Skin epidermis (tissue), 12 donors: ENCODE results near the gene SEC23A.
"Not testable (repeated sequence)": the region's sequence is repeated elsewhere in the genome, so short reads cannot be mapped to it uniquely, and the experiment has no call there.

ENCODE experiments used
- H3K27ac ChIP-seq, 21 experiments: fragments of 200-600 bp; sonication (generic) in 11 of 21; one replicate each; pipeline ENCODE4 v1.5.0; 2020; ENCODE audit warnings: mild to moderate bottlenecking in 3 of 21, inconsistent platforms in 2 of 21, moderate library complexity in 2 of 21
- H3K4me3 ChIP-seq, 7 experiments: fragments of 200-600 bp; sonication (generic) in 2 of 7; one replicate each; pipeline ENCODE4 v1.5.0; 2020; ENCODE audit warnings: inconsistent platforms in 2 of 7, mild to moderate bottlenecking in 2 of 7, moderate library complexity in 1 of 7

Gene SEC23A

GRCh38 chr14:39097159-39097558, 5.9 kb downstream of the SEC23A start:
- H3K27ac ChIP-seq: no peak overlapping the region
- no peak overlapping the region for H3K4me3 ChIP-seq

DNA sequence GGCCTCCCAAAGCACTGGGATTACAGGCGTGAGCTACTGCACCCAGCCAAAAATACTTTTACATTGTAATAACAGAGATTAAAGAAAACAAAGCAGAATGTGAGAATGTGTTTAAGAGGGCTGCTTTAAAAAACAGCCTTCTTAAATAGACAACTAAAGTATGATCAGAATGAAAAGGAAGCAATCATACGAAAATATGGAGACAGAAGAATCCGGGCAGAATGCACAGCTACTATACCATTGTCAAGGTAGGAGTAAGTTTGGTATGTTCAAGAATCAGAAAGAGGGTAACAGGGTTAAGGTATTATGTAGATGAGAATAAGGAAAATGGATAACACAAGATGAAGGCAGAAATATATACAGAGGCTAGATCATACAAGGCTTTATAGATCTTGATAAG, 8.5 kb downstream of the SEC23A start:
- Histone ChIP-seq H3K27ac (no peak overlapping the region), H3K4me3 (no peak overlapping the region)

DNA sequence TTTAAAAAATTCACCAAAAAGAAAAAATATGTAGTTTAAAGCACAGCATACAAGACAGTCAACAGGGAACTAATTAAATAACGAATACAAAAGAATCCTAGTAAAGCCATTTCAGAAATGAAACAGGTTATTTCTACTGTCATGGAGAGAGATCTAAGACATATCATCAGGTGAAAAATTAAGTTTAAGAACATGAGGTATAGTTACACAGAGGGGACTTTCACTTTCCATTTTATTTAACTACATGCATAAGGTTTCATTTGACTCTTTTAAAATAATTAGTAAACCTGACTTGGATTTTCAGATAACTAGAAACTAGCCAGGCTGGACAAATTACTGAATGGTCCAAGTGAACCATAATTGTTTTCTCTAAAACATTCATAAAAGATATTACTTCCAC, 11.3 kb downstream of the SEC23A start:
- Histone ChIP-seq H3K27ac (no peak overlapping the region), H3K4me3 (no peak overlapping the region)

DNA sequence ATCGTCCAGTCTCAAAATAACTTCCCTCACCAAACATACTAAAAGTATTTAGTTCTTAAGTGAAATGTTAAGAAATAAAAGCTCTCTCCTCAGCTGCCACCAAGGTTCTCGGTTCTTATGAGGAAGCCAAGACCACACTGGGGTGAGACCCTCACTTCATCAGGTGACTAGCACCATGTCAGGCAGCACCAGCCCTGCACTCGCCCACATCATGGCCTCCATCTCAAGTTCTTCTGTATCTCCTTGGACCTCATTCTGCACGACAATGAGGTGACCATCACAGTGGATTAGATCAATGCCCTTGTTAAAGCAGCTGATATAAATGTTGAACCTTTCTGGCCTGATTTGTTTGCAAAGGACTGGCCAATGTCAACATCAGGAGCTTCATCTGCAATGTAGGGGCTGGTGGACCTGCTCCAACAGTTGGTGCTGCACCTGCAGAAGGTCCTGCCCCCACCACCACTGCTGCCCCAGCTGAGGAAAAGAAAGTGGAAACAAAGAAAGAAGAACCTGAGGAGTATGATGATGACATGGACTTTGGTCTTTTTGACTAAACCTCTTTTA, 12.4 kb downstream of the SEC23A start:
- Histone ChIP-seq H3K27ac (no peak overlapping the region), H3K4me3 (no peak overlapping the region)

GRCh38 chr14:39087493-39087892, 15.5 kb downstream of the SEC23A start:
- H3K27ac ChIP-seq: no peak overlapping the region

DNA sequence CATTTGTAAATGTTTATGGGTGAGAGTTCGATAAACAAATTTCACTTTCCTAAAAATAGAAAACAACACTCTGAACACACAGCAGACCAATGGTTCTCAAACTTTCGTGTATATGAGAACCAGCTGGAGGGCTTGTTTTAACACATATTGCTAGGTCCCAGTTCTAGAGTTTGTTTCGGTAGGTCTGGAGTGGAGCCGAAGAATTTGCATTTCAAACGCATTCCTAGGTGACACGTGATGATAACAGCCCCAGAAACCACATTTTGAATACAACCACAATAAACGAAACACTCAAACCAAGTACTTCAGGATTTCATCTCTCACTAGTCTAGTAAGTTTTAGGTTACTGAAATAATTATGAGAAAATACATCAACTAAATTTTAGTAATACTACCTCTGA, 17.1 kb downstream of the SEC23A start:
- H3K27ac ChIP-seq: no peak overlapping the region
- H3K4me3 ChIP-seq: no peak overlapping the region

More at GRCh38 chr14:39087493-39087892, 15.5 kb downstream of the SEC23A start:
- H3K4me3 ChIP-seq: no peak overlapping the region

GRCh38 chr14:39083127-39083526, 19.9 kb downstream of the SEC23A start:
- H3K27ac ChIP-seq: no peak overlapping the region
- H3K4me3 ChIP-seq: no peak overlapping the region

DNA sequence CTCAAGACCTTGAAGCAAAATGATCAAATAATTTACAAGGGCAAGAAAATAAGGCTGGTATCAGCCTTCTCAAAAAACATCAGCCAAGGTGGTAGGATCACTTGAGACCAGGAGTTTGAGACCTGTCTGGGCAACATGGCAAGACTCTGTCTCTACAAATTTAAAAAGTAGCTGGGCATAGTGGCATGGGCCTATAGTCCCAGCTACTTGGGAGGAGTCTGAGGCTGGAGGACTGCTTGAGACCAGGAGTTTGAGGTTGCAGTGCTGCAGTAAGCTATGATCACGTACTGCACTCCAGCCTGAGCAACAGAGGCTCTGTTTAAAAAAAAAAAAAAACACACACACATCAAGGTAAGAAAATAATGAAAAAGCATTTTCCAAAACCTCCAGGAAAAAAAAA, 22.1 kb downstream of the SEC23A start:
- Histone ChIP-seq H3K4me3 (no peak overlapping the region), H3K27ac (no peak overlapping the region)

- no peak overlapping the region for H3K27ac ChIP-seq
- H3K4me3 ChIP-seq: no peak overlapping the region
These were observed 31.9 kb downstream of the SEC23A start for GRCh38 chr14:39071096-39071495.

- Histone ChIP-seq H3K4me3 (no peak overlapping the region), H3K27ac (no peak overlapping the region)
These were observed 33.1 kb downstream of the SEC23A start for GRCh38 chr14:39069923-39070322.

DNA sequence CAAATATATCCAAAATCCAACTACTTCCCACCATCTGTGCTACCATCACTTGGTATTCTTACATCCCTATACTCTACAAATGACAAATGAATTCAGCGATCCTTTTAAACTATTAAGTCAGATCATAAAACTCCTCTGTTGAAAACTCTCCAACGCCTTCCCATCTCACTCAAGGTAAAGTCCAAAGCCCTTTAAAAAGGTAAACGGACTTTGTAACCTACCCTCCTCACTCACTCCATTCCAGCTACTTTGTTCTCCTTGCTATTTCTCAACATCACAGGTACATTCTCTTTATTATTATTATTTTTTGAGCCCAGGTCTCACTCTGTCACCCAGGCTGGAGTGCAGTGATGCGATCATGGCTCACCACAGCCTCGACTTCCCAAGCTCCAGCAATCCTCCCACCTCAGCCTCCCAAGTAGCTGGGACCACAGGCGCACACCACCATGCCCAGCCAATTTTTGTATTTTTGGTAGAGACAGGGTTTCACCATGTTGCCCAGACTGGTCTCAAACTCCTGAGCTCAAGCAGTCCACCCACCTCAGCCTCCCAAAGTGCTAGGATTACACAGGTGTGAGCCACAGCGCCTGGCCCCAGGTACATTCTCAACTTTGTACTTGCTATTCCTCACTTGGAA, 33.7 kb downstream of the SEC23A start:
- H3K4me3 ChIP-seq, H3K27ac ChIP-seq: not testable (repeated sequence)

DNA sequence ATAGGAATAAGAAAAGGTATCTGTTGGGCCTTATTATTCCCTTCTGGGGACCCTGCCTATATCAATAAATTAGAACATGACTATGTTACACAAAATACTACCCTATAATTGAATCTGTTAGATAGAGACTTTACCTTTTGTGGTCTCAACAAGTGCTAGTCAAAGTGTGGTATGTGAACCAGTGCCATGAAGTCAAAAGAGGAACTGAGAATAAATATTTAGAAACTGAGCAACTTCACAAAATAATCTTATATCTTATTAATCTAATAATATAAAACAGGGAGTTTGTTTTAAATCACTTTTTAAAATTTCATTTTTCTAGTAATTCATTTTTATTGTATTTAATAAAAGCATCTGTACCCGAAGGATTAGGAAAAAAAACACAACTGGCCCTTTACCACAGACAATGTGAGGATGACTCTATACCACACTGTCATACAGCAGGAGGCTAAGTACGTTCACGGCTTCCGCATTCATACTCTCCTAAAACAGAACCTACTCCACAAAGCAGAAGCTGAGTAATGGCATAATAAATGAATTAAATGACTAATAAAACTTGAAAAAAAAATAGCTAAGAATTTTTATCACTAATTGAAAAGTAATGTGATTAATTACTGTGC, 42.1 kb downstream of the SEC23A start:
- Histone ChIP-seq H3K4me3 (no peak overlapping the region), H3K27ac (no peak overlapping the region)

GRCh38 chr14:39055786-39056474, 47.1 kb downstream of the SEC23A start:
- no peak overlapping the region for H3K4me3 ChIP-seq
- no peak overlapping the region for H3K27ac ChIP-seq

GRCh38 chr14:39052869-39053454, 50.1 kb downstream of the SEC23A start:
- H3K27ac ChIP-seq, H3K4me3 ChIP-seq: not testable (repeated sequence)

- Histone ChIP-seq H3K4me3 (no peak overlapping the region), H3K27ac (no peak overlapping the region)
These were observed 52.6 kb downstream of the SEC23A start for GRCh38 chr14:39050389-39050788.

DNA sequence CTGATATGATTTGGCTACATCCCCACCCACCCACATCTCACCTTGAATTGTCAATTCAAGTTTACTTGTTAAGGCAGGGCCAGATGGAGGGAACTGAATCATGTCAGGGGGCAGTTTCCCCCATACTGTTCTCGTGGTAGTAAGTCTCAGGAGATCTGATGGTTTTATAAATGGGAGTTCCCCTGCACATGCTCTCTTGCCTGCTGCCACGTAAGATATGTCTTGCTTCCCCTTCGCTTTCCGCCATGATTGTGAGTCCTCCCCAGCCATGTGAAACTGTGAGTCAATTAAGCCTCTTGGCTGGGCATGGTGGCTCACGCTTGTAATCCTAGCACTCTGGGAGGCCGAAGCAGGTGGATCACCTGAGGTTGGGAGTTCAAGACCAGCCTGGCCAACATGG, 57.1 kb downstream of the SEC23A start:
- H3K4me3 ChIP-seq, H3K27ac ChIP-seq: not testable (repeated sequence)

DNA sequence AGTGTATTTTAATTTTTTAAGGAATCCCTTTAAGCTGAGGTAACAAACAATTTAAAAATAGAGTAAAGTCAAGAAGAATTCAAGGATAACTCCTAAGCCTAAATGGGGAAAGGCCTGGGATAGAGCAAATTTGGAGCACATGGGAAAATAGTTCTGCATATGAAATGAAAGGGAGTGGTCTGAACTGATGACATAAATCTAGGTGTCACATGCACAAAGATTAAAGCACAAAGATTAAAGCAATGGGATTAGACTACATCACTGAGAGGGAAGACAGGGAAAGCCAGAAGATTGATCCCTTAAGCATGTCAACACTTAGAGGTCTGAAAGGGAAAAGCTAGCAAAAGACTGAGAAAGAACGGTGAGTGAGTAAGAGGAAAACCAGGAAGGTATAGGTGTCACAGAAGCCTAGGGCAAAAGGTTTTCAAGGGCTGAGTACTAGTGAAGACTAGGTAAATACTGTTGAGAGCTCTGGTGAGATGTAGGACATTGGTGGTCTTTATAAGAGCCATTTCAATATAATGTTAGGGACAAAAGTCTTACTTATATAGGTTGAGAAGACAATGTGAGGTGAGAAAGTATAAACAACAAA, 59.6 kb downstream of the SEC23A start:
- Histone ChIP-seq H3K27ac (no peak overlapping the region), H3K4me3 (no peak overlapping the region)

- Histone ChIP-seq H3K4me3 (no peak overlapping the region), H3K27ac (no peak overlapping the region)
These were observed 62.5 kb downstream of the SEC23A start for GRCh38 chr14:39040529-39040928.

GRCh38 chr14:39038542-39038941, 64.5 kb downstream of the SEC23A start:
- H3K4me3 ChIP-seq: no peak overlapping the region
- H3K27ac ChIP-seq: no peak overlapping the region

- Histone ChIP-seq H3K27ac (no peak overlapping the region), H3K4me3 (no peak overlapping the region)
These were observed 66.3 kb downstream of the SEC23A start for GRCh38 chr14:39036760-39037159.
